Heart left ventricle (tissue), 16 donors: ENCODE data around the gene TECRL. TPM values are rescaled to one million over a fixed set of nuclear protein-coding genes. Genes with fewer than 3 reads are reported as not detected.

ENCODE experiments used
- ATAC-seq, 4 donors: fragments of 200-7000 bp; cut with Tn5 transposase; one replicate each; pipeline ENCODE4 v1.9.1; 2020 to 2022; ENCODE audit warnings: moderate library complexity in 4 of 4, mild to moderate bottlenecking in 3 of 4, moderate number of reproducible peaks in 1 of 4
- DNase-seq, 5 donors: peaks; one replicate each; pipeline ENCODE4 v3.0.0-alpha.2; 2020
- H3K27ac ChIP-seq, 12 donors: fragments of 200-600 bp; sonication (generic) in 4 of 12; one replicate each; pipeline versions ENCODE4 v1.5.0 to v1.8.0; 2016 to 2022; ENCODE audit warnings: mild to moderate bottlenecking in 2 of 12
- H3K27me3 ChIP-seq, 9 donors: fragments of 200-600 bp; sonication (generic) in 2 of 9; one replicate each; pipeline versions ENCODE4 v1.5.1 to v1.8.0; 2016 to 2022; ENCODE audit warnings: mild to moderate bottlenecking in 3 of 9
- H3K36me3 ChIP-seq, 9 donors: fragments of 200-600 bp; sonication (generic) in 2 of 9; one replicate each; pipeline versions ENCODE4 v1.5.0 to v1.8.0; 2018 to 2022; ENCODE audit warnings: mild to moderate bottlenecking in 2 of 9
- H3K4me1 ChIP-seq, 12 donors: fragments of 200-600 bp; sonication (generic) in 4 of 12; one replicate each; pipeline versions ENCODE4 v1.5.0 to v1.8.0; 2016 to 2022; ENCODE audit warnings: mild to moderate bottlenecking in 3 of 12
- H3K4me3 ChIP-seq, 12 donors: fragments of 200-600 bp; sonication (generic) in 4 of 12; one replicate each; pipeline versions ENCODE4 v1.5.0 to v1.8.0; 2017 to 2022; ENCODE audit warnings: mild to moderate bottlenecking in 9 of 12, moderate library complexity in 4 of 12
- H3K9me3 ChIP-seq, 12 donors: fragments of 200-600 bp; sonication (generic) in 4 of 12; one replicate each; pipeline versions ENCODE4 v1.5.0 to v1.8.0; 2016 to 2022; ENCODE audit warnings: mild to moderate bottlenecking in 1 of 12
- POLR2A ChIP-seq, 2 donors: fragments of 450-650 bp; IDR thresholded peaks; one replicate each; pipeline ENCODE4 v1.6.1; 2017; ENCODE audit warnings: antibody characterized with exemption in 2 of 2, mild to moderate bottlenecking in 2 of 2, moderate library complexity in 2 of 2
- WGBS, 4 donors: extraction: QIAGEN DNeasy Blood & Tissue Kit in 2 of 4; methylation state at CpG; one replicate each; pipeline versions ENCODE4 v1.1.5 to v1.1.7; 2013 to 2018; 5-methylcytosine and 5-hydroxymethylcytosine counted together
- intact Hi-C, 10 donors: fragments of 100-400 bp; cut with DNase I; formaldehyde crosslinking; loops; one replicate each; pipeline versions ENCODE4 v1.11.1 to v1.14.2; 2022
- long read RNA-seq, 3 donors: library from polyadenylated mRNA; unstranded; transcript quantifications; one replicate each; pipeline ENCODE4 v2.0.0, GENCODE V29; 2020 to 2021
- polyA plus RNA-seq, 2 donors: library from polyadenylated mRNA; stranded (reverse); fragments of 200-250 nt; gene quantifications; one replicate each; pipeline ENCODE4 v1.2.3, GENCODE V29; 2013
- total RNA-seq, 9 donors: library from RNA; depleted of rRNA in 2 of 9; stranded (reverse); fragments of >200 nt in 2 of 9; fragmentation: NEBNext Ultra II Directional in 3 of 9; extraction: Animal tissue kit (Norgen Biotek cat#: 25700) in 3 of 9; gene quantifications; one replicate each; pipeline versions ENCODE4 v1.1.0 to v1.2.4, GENCODE V29; 2016 to 2023
- TF ChIP-seq, protein P1 (sequence below), 12 donors: fragments of 200-600 bp; sonication (generic) in 4 of 12; IDR thresholded peaks; one replicate each; pipeline versions ENCODE4 v1.5.0 to v1.8.0; 2018 to 2022; ENCODE audit warnings: antibody characterized with exemption in 12 of 12, mild to moderate bottlenecking in 5 of 12
- donor health status: ischemic (EF 13 %, LVEDD 7.1; RV severe dilation, severe dysfunction).
- donor health status: healthy with polysubstance abuse.
- donor health status: DM: no; HTN: yes; CAD: no.
- donor health status: DM: no; HTN: no; CAD: no.
- donor health status: ischemic (EF 25% LVEDD 6.9; RV normal size, moderate dysfunction).
- donor health status: ischemic (EF 25% LVEDD 5.7; RV mildly dilated, moderate dysfunction).
- donor health status: healthy.
- donor health status: DM: yes; HTN: yes; CAD: no.
- donor health status: ischemic (EF 35%, LVEDD 5.7; RV mildly dilated, moderate dysfunction).
- donor health status: nonischemic (EF 11% LVEDD 7.7; RV severe dilation, severe dysfunction).
- donor health status: DM: yes; HTN: yes; CAD: no.
- donor health status: PGD.
- donor health status: ischemic (EF 29% LVEDD 5.4; RV normal size, mild dysfunction).
- donor health status: nonischemic (EF 23%, LVEDD 6.1; RV moderate dilation, normal function).

TECRL gene, protein sequence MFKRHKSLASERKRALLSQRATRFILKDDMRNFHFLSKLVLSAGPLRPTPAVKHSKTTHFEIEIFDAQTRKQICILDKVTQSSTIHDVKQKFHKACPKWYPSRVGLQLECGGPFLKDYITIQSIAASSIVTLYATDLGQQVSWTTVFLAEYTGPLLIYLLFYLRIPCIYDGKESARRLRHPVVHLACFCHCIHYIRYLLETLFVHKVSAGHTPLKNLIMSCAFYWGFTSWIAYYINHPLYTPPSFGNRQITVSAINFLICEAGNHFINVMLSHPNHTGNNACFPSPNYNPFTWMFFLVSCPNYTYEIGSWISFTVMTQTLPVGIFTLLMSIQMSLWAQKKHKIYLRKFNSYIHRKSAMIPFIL
- total RNA-seq (1,000 to 10,000 TPM in 5 of 9 donors, 100 to 1,000 TPM in 4; 652 to 1,384 (median 1,052) TPM), polyA plus RNA-seq (100 to 1,000 TPM; 353 to 454 TPM)
- long read RNA-seq, donor 1, transcript TECRL-202 (12 exons, 2,876 nt) = minor isoform, 24 of 369 reads
- long read RNA-seq, donor 1, transcript TECRL-201 (12 exons, 3,573 nt) = major isoform, 211 of 369 reads
- long read RNA-seq, donor 1, partial matches to known transcripts = 50 of 369 reads
- long read RNA-seq, donor 1, other reads (novel, unspliced or antisense) = 84 of 369 reads
- long read RNA-seq, donor 2, transcript TECRL-202 (12 exons, 2,876 nt) = minor isoform, 30 of 786 reads
- long read RNA-seq, donor 2, transcript TECRL-201 (12 exons, 3,573 nt) = major isoform, 529 of 786 reads
- long read RNA-seq, donor 2, partial matches to known transcripts = 33 of 786 reads
- long read RNA-seq, donor 2, other reads (novel, unspliced or antisense) = 194 of 786 reads
- long read RNA-seq, donor 3, transcript TECRL-202 (12 exons, 2,876 nt) = minor isoform, 27 of 319 reads
- long read RNA-seq, donor 3, transcript TECRL-201 (12 exons, 3,573 nt) = major isoform, 170 of 319 reads
- long read RNA-seq, donor 3, partial matches to known transcripts = 28 of 319 reads
- long read RNA-seq, donor 3, other reads (novel, unspliced or antisense) = 94 of 319 reads

DNA sequence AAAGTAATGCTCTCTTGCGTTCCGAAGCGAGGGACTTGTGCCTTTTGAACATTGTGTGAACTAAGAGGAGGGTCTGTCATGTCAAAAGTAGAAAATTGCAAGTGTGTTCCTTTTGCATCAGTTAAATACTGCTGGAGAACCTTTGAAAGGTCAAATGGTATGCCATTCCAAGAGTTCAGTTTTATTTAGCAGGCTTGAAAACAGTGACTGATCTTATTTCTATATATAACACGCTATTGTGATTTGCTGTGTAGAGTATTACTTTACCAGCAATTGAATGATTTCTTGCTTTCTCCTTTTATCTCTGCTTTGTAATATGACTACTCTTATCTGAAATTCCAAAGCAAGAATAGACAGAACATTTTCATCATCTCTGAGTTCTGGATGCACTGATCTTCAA, at the start of gene TECRL:
TECRL (minus strand) TSS at position 151 of the 400 bp plus-strand sequence; CDS start at position 52, 99 bp downstream.
- H3K4me1 ChIP-seq = no peaks in the 10 kb centered on the region
- no peak for DNase-seq
- WGBS, 4 donors = 30 to 41% (median 36%) methylated on average over 4 of the region's 4 CpGs
- ATAC-seq = peak; percentile 35 to 88 (median 70)
- peak within 1 kb of the TSS; percentile 50 to 85 (median 72) for H3K27ac ChIP-seq
- H3K4me3 ChIP-seq = peak within 1 kb of the TSS; percentile 27 to 61 (median 51)
- intact Hi-C loops = loop anchor here in 6 of 10 donors (2.0 to 10.0 kb wide), 7 partner anchors 64 to 128 kb away; no protein-coding TSS in a partner anchor
- H3K27me3 ChIP-seq = no peaks in the 10 kb centered on the region
- no peaks in the 10 kb centered on the region for H3K36me3 ChIP-seq
- TF ChIP-seq, protein P1, sequence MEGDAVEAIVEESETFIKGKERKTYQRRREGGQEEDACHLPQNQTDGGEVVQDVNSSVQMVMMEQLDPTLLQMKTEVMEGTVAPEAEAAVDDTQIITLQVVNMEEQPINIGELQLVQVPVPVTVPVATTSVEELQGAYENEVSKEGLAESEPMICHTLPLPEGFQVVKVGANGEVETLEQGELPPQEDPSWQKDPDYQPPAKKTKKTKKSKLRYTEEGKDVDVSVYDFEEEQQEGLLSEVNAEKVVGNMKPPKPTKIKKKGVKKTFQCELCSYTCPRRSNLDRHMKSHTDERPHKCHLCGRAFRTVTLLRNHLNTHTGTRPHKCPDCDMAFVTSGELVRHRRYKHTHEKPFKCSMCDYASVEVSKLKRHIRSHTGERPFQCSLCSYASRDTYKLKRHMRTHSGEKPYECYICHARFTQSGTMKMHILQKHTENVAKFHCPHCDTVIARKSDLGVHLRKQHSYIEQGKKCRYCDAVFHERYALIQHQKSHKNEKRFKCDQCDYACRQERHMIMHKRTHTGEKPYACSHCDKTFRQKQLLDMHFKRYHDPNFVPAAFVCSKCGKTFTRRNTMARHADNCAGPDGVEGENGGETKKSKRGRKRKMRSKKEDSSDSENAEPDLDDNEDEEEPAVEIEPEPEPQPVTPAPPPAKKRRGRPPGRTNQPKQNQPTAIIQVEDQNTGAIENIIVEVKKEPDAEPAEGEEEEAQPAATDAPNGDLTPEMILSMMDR (IDR thresholded peaks at IDR 0.05) = no peak
- peak in 1 of 2 donors; percentile 54 for TF ChIP-seq POLR2A (IDR thresholded peaks at IDR 0.05)
- H3K9me3 ChIP-seq = no peaks in the 10 kb centered on the region

DNA sequence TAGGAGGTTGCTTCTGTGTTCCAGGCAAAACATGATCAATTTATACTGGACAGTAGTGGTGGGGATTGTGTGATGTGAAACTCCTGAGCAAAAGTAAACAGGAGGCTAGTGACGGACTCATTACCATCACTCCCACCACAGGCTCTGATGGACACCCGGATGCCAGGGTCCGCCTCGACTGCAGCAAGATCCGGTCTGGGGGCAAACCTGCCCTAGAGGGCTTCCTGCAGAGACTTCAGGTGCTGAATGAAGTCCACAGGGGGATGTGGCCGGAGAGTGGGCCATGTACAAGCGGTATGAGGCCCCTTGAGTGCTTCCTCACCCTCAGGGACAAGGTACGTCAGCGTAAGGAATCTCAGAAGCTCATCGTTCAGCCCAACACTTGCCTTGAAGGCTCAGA, 23.4 kb upstream of the TECRL start:
- 91 to 98% (median 92%) methylated on average over 5 to 10 of the region's 10 CpGs for WGBS, 4 donors
- H3K36me3 ChIP-seq = no peaks in the 10 kb centered on the region

DNA sequence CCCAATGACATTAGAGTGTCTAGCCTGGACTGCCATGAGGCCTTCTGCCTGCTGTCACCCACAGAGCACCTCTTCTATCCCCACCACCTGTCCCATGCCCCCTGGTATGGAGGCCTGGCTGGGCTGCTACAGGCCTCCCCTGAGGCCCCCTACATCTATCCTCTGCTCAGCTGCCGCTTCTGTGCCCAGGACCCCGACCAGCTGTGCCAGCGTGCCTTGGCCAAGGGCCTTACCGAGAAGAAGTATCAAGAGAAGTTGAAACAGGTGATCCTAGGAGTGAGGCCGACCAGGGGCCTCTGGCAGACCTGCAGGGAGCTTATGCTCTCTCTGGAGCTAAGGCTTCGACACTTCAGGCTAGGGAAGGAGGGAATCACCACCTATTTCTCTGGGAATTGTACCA, 21.7 kb upstream of the TECRL start:
- H3K36me3 ChIP-seq = no peaks in the 10 kb centered on the region
- no peak overlapping the region for H3K27ac ChIP-seq
- ATAC-seq (peak in 1 of 4 donors; percentile 24), DNase-seq (no peak)
- H3K4me1 ChIP-seq = no peaks in the 10 kb centered on the region
- H3K9me3 ChIP-seq = peaks cover 0 to 37% (median 16%) of the 10 kb centered on the region in 12 donors
- H3K4me3 ChIP-seq = no peak overlapping the region
- intact Hi-C loops = no loop called here
- TF ChIP-seq, protein P1 (IDR thresholded peaks at IDR 0.05) = no peak
- TF ChIP-seq POLR2A (IDR thresholded peaks at IDR 0.05) = no peak
- no peaks in the 10 kb centered on the region for H3K27me3 ChIP-seq
- 78 to 88% (median 83%) methylated on average over 6 of the region's 6 CpGs for WGBS, 4 donors

More for the DNA sequence above, 23.4 kb upstream of the TECRL start:
- DNase-seq (no peak), ATAC-seq (no peak)
- intact Hi-C loops = no loop called here
- Histone ChIP-seq H3K27me3 (no peaks in the 10 kb centered on the region), H3K9me3 (peaks cover 0 to 34% (median 16%) of the 10 kb centered on the region in 12 donors), H3K4me1 (no peaks in the 10 kb centered on the region), H3K4me3 (no peak overlapping the region), H3K27ac (no peak overlapping the region)
- TF ChIP-seq, protein P1 (IDR thresholded peaks at IDR 0.05) = no peak
- TF ChIP-seq POLR2A (IDR thresholded peaks at IDR 0.05) = no peak
